GM19025 (cell line): ENCODE data around the gene NLRC5.

Source experiments
- ATAC-seq: cut with Tn5 transposase; IDR thresholded peaks from one replicate; pipeline ENCODE4 v1.9.1; 2021; ENCODE audit warnings: mild to moderate bottlenecking, low read depth, moderate library complexity; ENCODE audit not compliant: unreplicated experiment

The NLRC5 gene

GRCh38 chr16:56988948-56989945 is at the start of gene NLRC5:
Gene NLRC5, plus strand, starts transcription at chr16:56989557. Its CDS starts 31,156 bp downstream, at chr16:57020713.
- ATAC-seq, result peak; percentile 74

- ATAC-seq, result no peak
Measured at GRCh38 chr16:56939801-56940200, 49.6 kb upstream of the NLRC5 start.

GRCh38 chr16:56941092-56941491 is 48.3 kb upstream of the NLRC5 start:
- ATAC-seq, result no peak

GRCh38 chr16:56941856-56942331 is 47.5 kb upstream of the NLRC5 start:
- no peak for ATAC-seq

- ATAC-seq, result no peak
Measured at GRCh38 chr16:56943761-56944375, 45.5 kb upstream of the NLRC5 start.

- ATAC-seq, result peak; percentile 50
Measured at GRCh38 chr16:56944954-56945839, 44.2 kb upstream of the NLRC5 start.

- no peak for ATAC-seq
Measured at GRCh38 chr16:56945847-56946527, 43.4 kb upstream of the NLRC5 start.

GRCh38 chr16:56946767-56947603 is 42.4 kb upstream of the NLRC5 start:
- ATAC-seq, result no peak

- no peak for ATAC-seq
Measured at GRCh38 chr16:56947604-56947995, 41.8 kb upstream of the NLRC5 start.

- ATAC-seq, result no peak
Measured at GRCh38 chr16:56948234-56948633, 41.1 kb upstream of the NLRC5 start.

- ATAC-seq, result no peak
Measured at GRCh38 chr16:56950051-56950450, 39.3 kb upstream of the NLRC5 start.

- ATAC-seq, result no peak
Measured at GRCh38 chr16:56950455-56950854, 38.9 kb upstream of the NLRC5 start.

GRCh38 chr16:56950881-56951771 is 38.2 kb upstream of the NLRC5 start:
- peak; percentile 54 for ATAC-seq

- ATAC-seq, result no peak
Measured at GRCh38 chr16:56953006-56953405, 36.4 kb upstream of the NLRC5 start.

- no peak for ATAC-seq
Measured at GRCh38 chr16:56956076-56956475, 33.3 kb upstream of the NLRC5 start.

- ATAC-seq, result no peak
Measured at GRCh38 chr16:56956756-56957155, 32.6 kb upstream of the NLRC5 start.

GRCh38 chr16:56960681-56961281 is 28.6 kb upstream of the NLRC5 start:
- ATAC-seq, result no peak

- no peak for ATAC-seq
Measured at GRCh38 chr16:56961386-56961785, 28.0 kb upstream of the NLRC5 start.
